ENCODE data around the gene ADRM1. TPM values are rescaled to one million over a fixed set of nuclear protein-coding genes. Genes with fewer than 3 reads are reported as not detected.

The ADRM1 gene
- total RNA-seq, 1 donor = 81.3 TPM

- DNase-seq (ENCODE audit: low read depth) = no peak
- H3K4me3 ChIP-seq (ENCODE audit: low read depth, low read length) = no peak overlapping the region
- no peak for TF ChIP-seq CTCF (IDR thresholded peaks at IDR 0.05; ENCODE audit: insufficient read depth, low read length)
Observed at GRCh38 chr20:62348604-62349003, 45.8 kb downstream of the ADRM1 start.

GRCh38 chr20:62349556-62350097 is 46.8 kb downstream of the ADRM1 start:
- H3K4me3 ChIP-seq (ENCODE audit: low read depth, low read length) = no peak overlapping the region
- TF ChIP-seq CTCF (IDR thresholded peaks at IDR 0.05; ENCODE audit: insufficient read depth, low read length) = no peak
- DNase-seq (ENCODE audit: low read depth) = no peak

- no peak for TF ChIP-seq CTCF (IDR thresholded peaks at IDR 0.05; ENCODE audit: insufficient read depth, low read length)
- H3K4me3 ChIP-seq (ENCODE audit: low read depth, low read length) = no peak overlapping the region
- no peak for DNase-seq (ENCODE audit: low read depth)
Observed at GRCh38 chr20:62350098-62350628, 47.4 kb downstream of the ADRM1 start.

GRCh38 chr20:62350629-62351422 is 48.0 kb downstream of the ADRM1 start:
- DNase-seq (ENCODE audit: low read depth) = no peak
- TF ChIP-seq CTCF (IDR thresholded peaks at IDR 0.05; ENCODE audit: insufficient read depth, low read length) = no peak

GRCh38 chr20:62351469-62352401 is 48.9 kb downstream of the ADRM1 start:
- no peak overlapping the region for H3K4me3 ChIP-seq (ENCODE audit: low read depth, low read length)
- DNase-seq (ENCODE audit: low read depth) = no peak
- TF ChIP-seq CTCF (IDR thresholded peaks at IDR 0.05; ENCODE audit: insufficient read depth, low read length) = no peak

More at GRCh38 chr20:62350629-62351422, 48.0 kb downstream of the ADRM1 start:
- H3K4me3 ChIP-seq (ENCODE audit: low read depth, low read length) = no peak overlapping the region

Measured in fibroblast of the aortic adventitia (primary cell).